Endothelial cell of umbilical vein (primary cell): Measurements from ENCODE around the gene PABPC1L. TPM values are rescaled to one million over a fixed set of nuclear protein-coding genes. Genes with fewer than 3 reads are reported as not detected.

Experiments used
- BruUV-seq: library from RNA; stranded (reverse); fragments of 400-500 nt; replicated peaks from 2 replicates; lab custom pipeline; 2021; lab: Mats Ljungman, UMichigan
- CTCF ChIA-PET: fragments of 300-600, 350-600 bp; sonication (Branson Sonifier 250); formaldehyde crosslinking; loops from one replicate; lab custom pipeline; 2021; ENCODE audit warnings: antibody characterized with exemption, inconsistent platforms; lab: Charles Lee
- POLR2A ChIA-PET: fragments of 300-600, 350-600 bp; sonication (Branson Sonifier 250); formaldehyde crosslinking; loops from one replicate; lab custom pipeline; 2021; ENCODE audit warnings: antibody characterized with exemption, inconsistent platforms; lab: Charles Lee
- DNase-seq: peaks from one replicate; pipeline ENCODE4 v3.0.0-alpha.2; 2011; ENCODE audit warnings: low read depth, low spot score
- FAIRE-seq: peaks from 2 replicates; lab custom pipeline; 2011; peaks lifted over from hg19 to GRCh38; lab: Jason Lieb, UNC
- H2AFZ ChIP-seq: 2 replicates; pipeline ENCODE4 v1.6.0; 2012; ENCODE audit warnings: low read depth, low read length, control low read depth, inconsistent platforms
- H3K27ac ChIP-seq: 2 replicates; pipeline ENCODE4 v1.5.1; 2011; ENCODE audit warnings: low read depth, mild to moderate bottlenecking, control low read depth, low read length, moderate library complexity; ENCODE audit not compliant: insufficient read depth
- H3K27me3 ChIP-seq, 2 experiments: 2 replicates each; pipeline versions ENCODE4 v1.6.0 to v1.6.1; 2011; ENCODE audit warnings: low read length in 2 of 2, mixed read lengths in 1 of 2; ENCODE audit not compliant: control insufficient read depth in 2 of 2, insufficient read depth in 2 of 2
- H3K36me3 ChIP-seq, 2 experiments: 2 replicates in 1 of 2; 3 replicates in 1 of 2; pipeline ENCODE4 v1.5.1; 2011; ENCODE audit warnings: low read length in 2 of 2, mild to moderate bottlenecking in 1 of 2, moderate library complexity in 1 of 2; ENCODE audit not compliant: control insufficient read depth in 2 of 2, insufficient read depth in 2 of 2; ENCODE audit errors: extremely low read depth in 1 of 2
- H3K4me1 ChIP-seq: 3 replicates; pipeline ENCODE4 v1.5.1; 2011; ENCODE audit warnings: mild to moderate bottlenecking, low read length; ENCODE audit not compliant: control insufficient read depth, insufficient read depth; ENCODE audit errors: extremely low read depth
- H3K4me2 ChIP-seq: 2 replicates; pipeline ENCODE4 v1.6.1; 2011; ENCODE audit warnings: low read length, control low read depth, mixed read lengths; ENCODE audit not compliant: insufficient read depth
- H3K4me3 ChIP-seq, 3 experiments: fragments of 200-600 bp in 1 of 3; sonication (generic), shearing (Covaris generic) in 1 of 3; replicated peaks in 1 of 3; 2 replicates each; pipeline ENCODE4 v1.5.1; 2011 to 2016; ENCODE audit warnings: control low read depth in 3 of 3, low read length in 3 of 3, mild to moderate bottlenecking in 2 of 3, inconsistent platforms in 1 of 3, low read depth in 1 of 3, moderate library complexity in 1 of 3; ENCODE audit not compliant: insufficient read depth in 1 of 3
- H3K79me2 ChIP-seq: 2 replicates; pipeline ENCODE4 v1.6.0; 2012; ENCODE audit warnings: low read length, inconsistent platforms; ENCODE audit not compliant: control insufficient read depth, insufficient read depth
- H3K9ac ChIP-seq: replicated peaks from 2 replicates; pipeline ENCODE3; 2011; ENCODE audit warnings: low read length, control low read depth; ENCODE audit not compliant: insufficient read depth; ENCODE audit errors: extremely low read depth
- H3K9me1 ChIP-seq: replicated peaks from 3 replicates; pipeline ENCODE4 v1.6.0; 2011; ENCODE audit warnings: mild to moderate bottlenecking, low read length; ENCODE audit not compliant: control insufficient read depth, insufficient read depth; ENCODE audit errors: extremely low read depth
- H3K9me3 ChIP-seq: replicated peaks from 2 replicates; pipeline ENCODE4 v1.5.1; 2012; ENCODE audit warnings: low read length, inconsistent platforms; ENCODE audit not compliant: control insufficient read depth, insufficient read depth
- H4K20me1 ChIP-seq: replicated peaks from 2 replicates; pipeline ENCODE3; 2011; ENCODE audit warnings: mild to moderate bottlenecking, low read length; ENCODE audit not compliant: control insufficient read depth, insufficient read depth; ENCODE audit errors: extremely low read depth
- CTCF ChIP-seq, 2 donors: IDR thresholded peaks; 1 replicate in 1 of 2; 2 replicates in 1 of 2; pipeline ENCODE4 v1.5.1; 2011; ENCODE audit warnings: low read length in 2 of 2, mild to moderate bottlenecking in 2 of 2, moderate library complexity in 2 of 2, control low read depth in 1 of 2, inconsistent platforms in 1 of 2, low read depth in 1 of 2; ENCODE audit not compliant: insufficient read depth in 1 of 2; ENCODE audit errors: extremely low read depth in 1 of 2
- EZH2 ChIP-seq: IDR thresholded peaks from 2 replicates; pipeline ENCODE4 v1.6.1; 2012; ENCODE audit warnings: borderline replicate concordance, low read depth, mild to moderate bottlenecking, moderate library complexity, low read length, inconsistent platforms; ENCODE audit not compliant: severe bottlenecking
- FOS ChIP-seq: IDR thresholded peaks from 2 replicates; pipeline ENCODE4 v1.6.1; 2011; ENCODE audit warnings: mild to moderate bottlenecking, low read length, moderate library complexity, borderline replicate concordance; ENCODE audit not compliant: insufficient read depth
- GATA2 ChIP-seq: IDR thresholded peaks from 2 replicates; pipeline ENCODE4 v1.7.0; 2011; ENCODE audit warnings: low read depth, mild to moderate bottlenecking, moderate library complexity, mixed read lengths, low read length; ENCODE audit not compliant: insufficient read length, insufficient read depth
- JUN ChIP-seq: IDR thresholded peaks from 2 replicates; pipeline ENCODE4 v1.6.1; 2011; ENCODE audit warnings: borderline replicate concordance, low read depth; ENCODE audit not compliant: insufficient read length, insufficient read depth
- MAX ChIP-seq: IDR thresholded peaks from 2 replicates; pipeline ENCODE4 v1.6.1; 2011; ENCODE audit not compliant: insufficient read depth, insufficient read length
- MYC ChIP-seq: IDR thresholded peaks from one replicate; pipeline ENCODE4 v1.6.1; 2011; ENCODE audit warnings: mild to moderate bottlenecking, low read depth, low read length
- POLR2A ChIP-seq: IDR thresholded peaks from 2 replicates; pipeline ENCODE4 v1.6.1; 2012; ENCODE audit warnings: low read depth, mild to moderate bottlenecking, control low read depth, low read length
- POLR2AphosphoS5 ChIP-seq: IDR thresholded peaks from 2 replicates; pipeline ENCODE4 v1.6.1; 2012; ENCODE audit warnings: low read depth, mild to moderate bottlenecking, control low read depth, low read length, moderate library complexity; ENCODE audit not compliant: insufficient read depth
- dilution Hi-C: fragments of 300-500 bp; cut with MboI; formaldehyde crosslinking; loops from one replicate; pipeline ENCODE4 v1.15.0; 2019; ENCODE audit warnings: low sequenced_read_pairs; ENCODE audit not compliant: extremely low pct_ligation_motif_present
- intact Hi-C: fragments of 100-400 bp; cut with micrococcal nuclease; formaldehyde crosslinking; loops from one replicate; pipeline ENCODE4 v1.10.0; 2022
- polyA plus RNA-seq, 4 experiments: library from polyadenylated mRNA; depleted of rRNA in 3 of 4; stranded (reverse) in 3 of 4; unstranded in 1 of 4; fragments of >200 nt; gene quantifications; 2 replicates each; pipeline versions ENCODE4 v1.2.1 to v1.2.3, GENCODE V29; 2011 to 2012; ENCODE audit warnings: missing spikeins in 1 of 4
- total RNA-seq: library from RNA; stranded (reverse); gene quantifications from 2 replicates; pipeline ENCODE4 v1.2.3, GENCODE V29; 2021

PABPC1L gene
- total and polyA plus RNA-seq, 2 donors (not counting 3 experiments of a cell fraction or from before 2014, with no cell fraction given): 7.8 to 12.6 TPM

- H3K4me2 ChIP-seq: no peak overlapping the region
- no peaks in the 10 kb centered on the region for H3K27me3 ChIP-seq
- intact Hi-C loops: loop anchor here (2.0 to 10.0 kb wide), 4 partner anchors 50 to 834 kb away; partner anchors contain the start of genes DNTTIP1, PABPC1L, WFDC3 and YWHAB
- no peaks in the 10 kb centered on the region for H4K20me1 ChIP-seq
- H3K79me2 ChIP-seq: peaks cover 35% of the 10 kb centered on the region
- H2AFZ ChIP-seq: peak overlapping the region; percentile 56
- H3K4me3 ChIP-seq: no peak overlapping the region
- no peak for TF ChIP-seq GATA2
- TF ChIP-seq MYC: no peak
- no peak for TF ChIP-seq POLR2AphosphoS5
- no peak for TF ChIP-seq MAX
- no peak for TF ChIP-seq CTCF (IDR thresholded peaks at IDR 0.05; ENCODE audit: extremely low read depth in 1 of 2, insufficient read depth in 1 of 2, low read depth in 1 of 2, low read length in 2 of 2)
- TF ChIP-seq JUN: no peak
- TF ChIP-seq FOS: no peak
- TF ChIP-seq EZH2: no peak
- no peak for TF ChIP-seq POLR2A
- FAIRE-seq (no peak), DNase-seq (no peak)
- CTCF ChIA-PET: interaction anchor here (1.5 to 3.2 kb wide), 3 partner anchors 9 to 134 kb away, joined by 5 to 11 read pairs (median 8); no protein-coding TSS in a partner anchor
- BruUV-seq: TSS peak; percentile 4
- H3K9ac ChIP-seq: no peak overlapping the region
- peaks cover 32% of the 10 kb centered on the region for H3K4me1 ChIP-seq
- H3K9me3 ChIP-seq: no peaks in the 10 kb centered on the region
- dilution Hi-C loops: no loop called here
- H3K9me1 ChIP-seq: no peaks in the 10 kb centered on the region
- peak overlapping the region; percentile 10 for H3K27ac ChIP-seq
- peaks cover 0 to 3% of the 10 kb centered on the region in 2 experiments for H3K36me3 ChIP-seq
- POLR2A ChIA-PET: no interaction called here
Measured at GRCh38 chr20:44961011-44961869, 51.4 kb downstream of the PABPC1L start.
